ENCODE results near the gene TMEM132C. TPM values are rescaled to one million over a fixed set of nuclear protein-coding genes. Genes with fewer than 3 reads are reported as not detected.

The TMEM132C gene
- total and polyA plus RNA-seq, 2 experiments from 2014 or later: not detected

DNA sequence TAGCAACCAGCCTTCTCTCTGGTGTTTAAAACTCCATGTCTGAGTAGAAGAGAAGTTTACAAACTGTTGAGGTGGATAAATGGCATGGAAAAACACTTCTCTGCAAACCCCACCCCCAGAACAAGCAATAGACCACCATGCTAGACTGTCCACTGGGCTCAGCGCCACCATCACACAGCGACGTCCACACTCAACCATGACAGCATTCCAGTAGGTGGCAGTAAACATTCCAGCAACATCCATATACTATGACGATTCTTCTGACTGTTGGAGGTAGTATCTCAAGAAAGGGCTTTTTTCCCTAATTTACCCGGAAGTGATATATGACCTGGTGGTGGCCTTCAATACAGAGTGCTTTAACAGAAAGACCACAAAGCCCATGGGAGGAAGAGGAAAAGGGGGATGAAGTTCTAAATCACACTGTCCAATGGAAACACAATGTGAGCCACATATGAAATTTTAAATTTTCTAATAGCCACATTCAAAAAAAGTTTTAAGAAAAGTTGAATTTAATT is 404.6 kb downstream of the TMEM132C start:
- H3K4me3 ChIP-seq: no peak overlapping the region
- H3F3A ChIP-seq (replicated peaks; ENCODE audit: low read depth): no peaks in the 10 kb centered on the region
- Mint-ChIP-seq H3K4me3 (no peak overlapping the region), H3K4me1 (no peaks in the 10 kb centered on the region), H3K27me3 (ENCODE audit: insufficient read depth, low read depth, poor library complexity) (peaks cover 3% of the 10 kb centered on the region), H3K27ac (no peak overlapping the region), H3K36me3 (ENCODE audit: low read depth) (peaks cover 35% of the 10 kb centered on the region), H3K9me3 (peaks cover 75% of the 10 kb centered on the region)
- TF ChIP-seq CTCF (conservative IDR thresholded peaks at IDR 0.05; ENCODE audit: low read depth in 2 of 2) (peak; percentile 11 to 31; a peak in 3 of 4 replicates), JUNB (IDR thresholded peaks at IDR 0.05; ENCODE audit: unreplicated experiment) (no peak), EZH2phosphoT487 (IDR thresholded peaks at IDR 0.05; ENCODE audit: unreplicated experiment) (no peak)
- no peak overlapping the region for H3K4me2 ChIP-seq
- no peaks in the 10 kb centered on the region for H3K9me2 ChIP-seq (ENCODE audit: insufficient read depth)
- no peaks in the 10 kb centered on the region for H3K27me3 ChIP-seq (ENCODE audit: insufficient read depth)
- H3K36me3 ChIP-seq (ENCODE audit: insufficient read depth): 0 out of 2 replicates have a peak, but pooled peaks cover 8% of the 10 kb centered on the region
- H2AFZ ChIP-seq: no peak overlapping the region
- DNase-seq (ENCODE audit: low spot score): peak; percentile 1
- no peaks in the 10 kb centered on the region for H4K20me1 ChIP-seq (replicated peaks; ENCODE audit: insufficient read depth)
- H3K79me2 ChIP-seq (replicated peaks; ENCODE audit: insufficient read depth): no peaks in the 10 kb centered on the region
- no peaks in the 10 kb centered on the region for H3K4me1 ChIP-seq (ENCODE audit: insufficient read depth)
- no peak overlapping the region for H3K27ac ChIP-seq (ENCODE audit: low read depth)
- no peak for ATAC-seq

DNA sequence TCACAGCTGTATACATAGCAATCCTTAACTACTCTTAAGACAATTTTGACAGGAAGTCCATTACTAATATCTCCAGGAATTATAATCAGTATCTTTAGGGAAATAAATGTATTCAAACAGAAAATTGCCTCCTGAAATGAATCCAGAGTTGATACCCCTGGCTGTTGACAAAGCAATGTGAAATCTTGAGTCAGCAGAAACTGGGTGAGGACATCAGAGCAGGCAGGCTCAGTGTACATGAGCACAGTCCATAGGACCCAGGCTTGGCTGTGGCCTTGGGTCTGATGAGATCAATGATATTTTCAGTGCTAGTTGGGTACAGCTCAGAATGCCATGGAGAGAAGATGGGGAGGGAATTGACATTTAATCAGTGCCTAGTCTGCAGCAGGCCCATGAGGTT is 405.5 kb downstream of the TMEM132C start:
- no peaks in the 10 kb centered on the region for H3F3A ChIP-seq (replicated peaks; ENCODE audit: low read depth)
- no peaks in the 10 kb centered on the region for H4K20me1 ChIP-seq (replicated peaks; ENCODE audit: insufficient read depth)
- H3K4me1 ChIP-seq (ENCODE audit: insufficient read depth): no peaks in the 10 kb centered on the region
- H3K27me3 Mint-ChIP-seq (ENCODE audit: insufficient read depth, low read depth, poor library complexity): peaks cover 3% of the 10 kb centered on the region
- no peak overlapping the region for H2AFZ ChIP-seq
- no peaks in the 10 kb centered on the region for H3K4me1 Mint-ChIP-seq
- H3K27ac ChIP-seq (ENCODE audit: low read depth): no peak overlapping the region
- no peaks in the 10 kb centered on the region for H3K9me2 ChIP-seq (ENCODE audit: insufficient read depth)
- peaks cover 37% of the 10 kb centered on the region for H3K36me3 Mint-ChIP-seq (ENCODE audit: low read depth)
- ATAC-seq (no peak), DNase-seq (ENCODE audit: low spot score) (no peak)
- H3K9me3 Mint-ChIP-seq: peaks cover 84% of the 10 kb centered on the region
- no peak overlapping the region for H3K4me3 Mint-ChIP-seq
- H3K27me3 ChIP-seq (ENCODE audit: insufficient read depth): no peaks in the 10 kb centered on the region
- no peaks in the 10 kb centered on the region for H3K79me2 ChIP-seq (replicated peaks; ENCODE audit: insufficient read depth)
- H3K36me3 ChIP-seq (ENCODE audit: insufficient read depth): 0 out of 2 replicates have a peak, but pooled peaks cover 8% of the 10 kb centered on the region
- H3K4me3 ChIP-seq: no peak overlapping the region
- no peak overlapping the region for H3K27ac Mint-ChIP-seq
- H3K4me2 ChIP-seq: no peak overlapping the region
- TF ChIP-seq STAT1 (IDR thresholded peaks at IDR 0.05; ENCODE audit: unreplicated experiment): no peak
- TF ChIP-seq CREB1 (CRISPR knock-in tag; IDR thresholded peaks at IDR 0.05; ENCODE audit: low read depth): no peak
- TF ChIP-seq POLR2AphosphoS5 (IDR thresholded peaks at IDR 0.05; ENCODE audit: low read depth): no peak
- no peak for TF ChIP-seq REST (IDR thresholded peaks at IDR 0.05; ENCODE audit: unreplicated experiment)
- TF ChIP-seq ETS1 (IDR thresholded peaks at IDR 0.05): no peak
- no peak for TF ChIP-seq ZNF462 (CRISPR knock-in tag; IDR thresholded peaks at IDR 0.05)

Data from GM23338 (cell line).